Measurements from ENCODE around the gene KRT72. TPM values are rescaled to one million over a fixed set of nuclear protein-coding genes. Genes with fewer than 3 reads are reported as not detected.

The KRT72 gene
- polyA plus RNA-seq, 1 donor from 2014 or later, result not detected

GRCh38 chr12:52630599-52631200, 29.4 kb upstream of the KRT72 start:
- Histone ChIP-seq H3F3A (ENCODE audit: insufficient read depth, low read length, poor library complexity, severe bottlenecking) (no peaks in the 10 kb centered on the region), H4K20me1 (ENCODE audit: insufficient read depth) (no peaks in the 10 kb centered on the region), H3K79me2 (replicated peaks; ENCODE audit: insufficient read depth, low read length) (no peaks in the 10 kb centered on the region), H3K4me3 (ENCODE audit: low read length) (no peak overlapping the region), H3K9me3 (ENCODE audit: low read length) (no peaks in the 10 kb centered on the region), H3K27me3 (ENCODE audit: insufficient read depth, low read depth, low read length) (no peaks in the 10 kb centered on the region), H3K27ac (ENCODE audit: low read length) (no peak overlapping the region), H3K9ac (ENCODE audit: low read length) (no peak overlapping the region), H2AFZ (ENCODE audit: low read depth, low read length) (no peak overlapping the region), H3K36me3 (ENCODE audit: insufficient read depth, low read length) (no peaks in the 10 kb centered on the region), H3K9me2 (ENCODE audit: insufficient read depth, low read length) (no peaks in the 10 kb centered on the region), H3K4me2 (ENCODE audit: low read length) (no peak overlapping the region)
- TF ChIP-seq MXI1 (conservative IDR thresholded peaks at IDR 0.05; ENCODE audit: poor library complexity, severe bottlenecking) (no peak), CTCF (IDR thresholded peaks at IDR 0.05; ENCODE audit: poor library complexity, severe bottlenecking) (no peak), POLR2AphosphoS5 (IDR thresholded peaks at IDR 0.05) (no peak), RAD21 (conservative IDR thresholded peaks at IDR 0.05) (no peak), SMC3 (conservative IDR thresholded peaks at IDR 0.05; ENCODE audit: poor library complexity) (no peak), EZH2 (IDR thresholded peaks at IDR 0.05; ENCODE audit: borderline replicate concordance, insufficient read depth, low read length, poor library complexity, severe bottlenecking) (no peak), EP300 (conservative IDR thresholded peaks at IDR 0.05; ENCODE audit: poor library complexity, severe bottlenecking) (no peak), REST (IDR thresholded peaks at IDR 0.05; ENCODE audit: borderline replicate concordance) (no peak), TAF1 (IDR thresholded peaks at IDR 0.05; ENCODE audit: low read depth) (no peak)

- H4K20me1 ChIP-seq (ENCODE audit: insufficient read depth), result no peaks in the 10 kb centered on the region
- H3K9ac ChIP-seq (ENCODE audit: low read length), result no peak overlapping the region
- no peaks in the 10 kb centered on the region for H3K27me3 ChIP-seq (ENCODE audit: insufficient read depth, low read depth, low read length)
- H3K4me2 ChIP-seq (ENCODE audit: low read length), result no peak overlapping the region
- H3K79me2 ChIP-seq (replicated peaks; ENCODE audit: insufficient read depth, low read length), result no peaks in the 10 kb centered on the region
- H3K27ac ChIP-seq (ENCODE audit: low read length), result no peak overlapping the region
- no peaks in the 10 kb centered on the region for H3F3A ChIP-seq (ENCODE audit: insufficient read depth, low read length, poor library complexity, severe bottlenecking)
- TF ChIP-seq EP300 (conservative IDR thresholded peaks at IDR 0.05; ENCODE audit: poor library complexity, severe bottlenecking) (no peak), POLR2AphosphoS5 (IDR thresholded peaks at IDR 0.05) (no peak)
- H3K36me3 ChIP-seq (ENCODE audit: insufficient read depth, low read length), result no peaks in the 10 kb centered on the region
- no peaks in the 10 kb centered on the region for H3K9me2 ChIP-seq (ENCODE audit: insufficient read depth, low read length)
- no peaks in the 10 kb centered on the region for H3K9me3 ChIP-seq (ENCODE audit: low read length)
- H3K4me3 ChIP-seq (ENCODE audit: low read length), result no peak overlapping the region
- no peak overlapping the region for H2AFZ ChIP-seq (ENCODE audit: low read depth, low read length)
Measured at GRCh38 chr12:52630008-52630500, 28.8 kb upstream of the KRT72 start.
